A549 treated with Hydrocortisone at 1 μM for 4 hours (cell line): Measurements from ENCODE around the gene RAB11FIP2. TPM values are rescaled to one million over a fixed set of nuclear protein-coding genes. Genes with fewer than 3 reads are reported as not detected.

Experiments used
- total RNA-seq: library from RNA; stranded (reverse); fragments of 200-300 nt; extraction: Qiagen RNA extraction; gene quantifications from 5 replicates; pipeline ENCODE4 v1.2.3, GENCODE V29; 2022

The RAB11FIP2 gene, protein sequence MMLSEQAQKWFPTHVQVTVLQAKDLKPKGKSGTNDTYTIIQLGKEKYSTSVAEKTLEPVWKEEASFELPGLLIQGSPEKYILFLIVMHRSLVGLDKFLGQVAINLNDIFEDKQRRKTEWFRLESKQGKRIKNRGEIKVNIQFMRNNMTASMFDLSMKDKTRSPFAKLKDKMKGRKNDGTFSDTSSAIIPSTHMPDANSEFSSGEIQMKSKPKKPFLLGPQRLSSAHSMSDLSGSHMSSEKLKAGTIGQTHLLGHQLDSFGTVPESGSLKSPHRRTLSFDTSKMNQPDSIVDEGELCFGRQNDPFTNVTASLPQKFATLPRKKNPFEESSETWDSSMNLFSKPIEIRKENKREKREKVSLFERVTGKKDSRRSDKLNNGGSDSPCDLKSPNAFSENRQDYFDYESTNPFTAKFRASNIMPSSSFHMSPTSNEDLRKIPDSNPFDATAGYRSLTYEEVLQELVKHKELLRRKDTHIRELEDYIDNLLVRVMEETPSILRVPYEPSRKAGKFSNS
- total RNA-seq: 5.5 to 10.6 TPM (median 8.2 TPM) in 5 replicates

DNA sequence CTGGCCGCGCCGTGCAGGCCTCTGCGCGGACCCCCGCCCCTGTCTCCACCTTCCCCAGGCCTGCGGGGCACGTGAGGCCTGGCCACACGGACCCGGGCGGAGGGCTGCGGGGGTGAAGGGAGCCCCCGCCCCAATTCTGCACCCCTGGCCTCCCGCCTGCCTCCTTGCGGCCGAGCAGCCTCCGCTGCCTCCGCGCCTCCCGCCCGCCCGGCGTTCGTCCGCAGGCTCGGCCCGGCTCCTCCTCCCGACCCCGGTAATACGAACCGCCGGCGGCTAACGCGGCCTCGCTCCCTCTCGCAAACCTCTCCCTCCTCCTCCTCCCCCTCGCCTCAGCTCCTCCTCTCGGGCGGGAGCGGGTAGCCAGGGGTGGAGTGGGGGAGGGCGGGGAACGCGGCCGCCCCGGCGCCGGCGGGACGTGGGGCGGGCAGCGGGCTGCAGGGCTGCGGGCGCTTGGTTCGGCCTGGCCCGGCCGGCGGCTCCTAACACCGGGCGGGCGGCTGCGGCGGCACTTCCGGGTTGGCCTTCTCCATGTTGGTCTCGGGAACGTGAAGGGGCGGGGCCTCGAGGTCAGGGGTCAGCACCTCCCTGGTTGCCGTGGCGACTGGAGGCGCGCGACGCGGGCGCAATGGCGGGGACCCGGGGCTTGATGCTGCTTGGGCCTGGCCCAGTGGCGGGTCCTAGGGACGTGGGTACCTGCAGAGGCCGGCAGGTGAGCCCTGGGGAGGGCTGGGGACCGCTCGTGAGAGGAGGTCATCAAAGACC is at the start of gene RAB11FIP2:
Gene RAB11FIP2 (minus strand): TSS at position 547 of the 762 bp plus-strand sequence. CDS start 778 bp downstream, outside the sequence.

